ENCODE measurements around the gene DDX1. TPM values are rescaled to one million over a fixed set of nuclear protein-coding genes. Genes with fewer than 3 reads are reported as not detected.

The DDX1 gene
- polyA plus RNA-seq, 1 experiment, result 49.6 TPM

GRCh38 chr2:15630121-15630977 lies 38.7 kb downstream of the DDX1 start:
- CTCF ChIA-PET, result interaction anchor here (0.5 kb wide), 1 partner anchor 759 kb away, joined by 3 read pairs; no protein-coding TSS in a partner anchor
- DNase-seq (ENCODE audit: low read depth), result no peak
- H3K36me3 ChIP-seq (ENCODE audit: control insufficient read depth, insufficient read depth, low read length), result peaks cover 18% of the 10 kb centered on the region
- POLR2A ChIA-PET, result no interaction called here
- no peak overlapping the region for H3K4me3 ChIP-seq (ENCODE audit: low read depth, low read length)
- no peak for TF ChIP-seq CTCF (IDR thresholded peaks at IDR 0.05; ENCODE audit: insufficient read depth, low read depth, low read length)
- H3K27me3 ChIP-seq (ENCODE audit: control insufficient read depth, insufficient read depth, low read length), result no peaks in the 10 kb centered on the region

- CTCF ChIA-PET, result interaction anchor here (0.5 kb wide), 1 partner anchor 760 kb away, joined by 3 read pairs; no protein-coding TSS in a partner anchor
- peaks cover 18% of the 10 kb centered on the region for H3K36me3 ChIP-seq (ENCODE audit: control insufficient read depth, insufficient read depth, low read length)
- POLR2A ChIA-PET, result no interaction called here
Observed at GRCh38 chr2:15630978-15631719, 39.5 kb downstream of the DDX1 start.

GRCh38 chr2:15631883-15632282 lies 40.2 kb downstream of the DDX1 start:
- Histone ChIP-seq H3K27me3 (ENCODE audit: control insufficient read depth, insufficient read depth, low read length) (no peaks in the 10 kb centered on the region), H3K36me3 (ENCODE audit: control insufficient read depth, insufficient read depth, low read length) (peaks cover 18% of the 10 kb centered on the region), H3K4me3 (ENCODE audit: low read depth, low read length) (no peak overlapping the region)
- TF ChIP-seq CTCF (IDR thresholded peaks at IDR 0.05; ENCODE audit: insufficient read depth, low read depth, low read length), result no peak
- ChIA-PET CTCF (interaction anchor here (2.1 kb wide), 1 partner anchor 977 kb away, joined by 6 read pairs; no protein-coding TSS in a partner anchor), POLR2A (no interaction called here)
- no peak for DNase-seq (ENCODE audit: low read depth)

More at GRCh38 chr2:15630978-15631719, 39.5 kb downstream of the DDX1 start:
- no peak for TF ChIP-seq CTCF (IDR thresholded peaks at IDR 0.05; ENCODE audit: insufficient read depth, low read depth, low read length)
- no peak overlapping the region for H3K4me3 ChIP-seq (ENCODE audit: low read depth, low read length)
- no peaks in the 10 kb centered on the region for H3K27me3 ChIP-seq (ENCODE audit: control insufficient read depth, insufficient read depth, low read length)
- no peak for DNase-seq (ENCODE audit: low read depth)

- ChIA-PET POLR2A (no interaction called here), CTCF (interaction anchor here (2.1 kb wide), 1 partner anchor 976 kb away, joined by 6 read pairs; no protein-coding TSS in a partner anchor)
- H3K36me3 ChIP-seq (ENCODE audit: control insufficient read depth, insufficient read depth, low read length), result peaks cover 13% of the 10 kb centered on the region
- H3K27me3 ChIP-seq (ENCODE audit: control insufficient read depth, insufficient read depth, low read length), result no peaks in the 10 kb centered on the region
- no peak for TF ChIP-seq CTCF (IDR thresholded peaks at IDR 0.05; ENCODE audit: insufficient read depth, low read depth, low read length)
- no peak overlapping the region for H3K4me3 ChIP-seq (ENCODE audit: low read depth, low read length)
- DNase-seq (ENCODE audit: low read depth), result no peak
Observed at GRCh38 chr2:15633043-15633970, 41.6 kb downstream of the DDX1 start.
